ENCODE results near the gene AXIN1. TPM values are rescaled to one million over a fixed set of nuclear protein-coding genes. Genes with fewer than 3 reads are reported as not detected.

The AXIN1 gene, protein sequence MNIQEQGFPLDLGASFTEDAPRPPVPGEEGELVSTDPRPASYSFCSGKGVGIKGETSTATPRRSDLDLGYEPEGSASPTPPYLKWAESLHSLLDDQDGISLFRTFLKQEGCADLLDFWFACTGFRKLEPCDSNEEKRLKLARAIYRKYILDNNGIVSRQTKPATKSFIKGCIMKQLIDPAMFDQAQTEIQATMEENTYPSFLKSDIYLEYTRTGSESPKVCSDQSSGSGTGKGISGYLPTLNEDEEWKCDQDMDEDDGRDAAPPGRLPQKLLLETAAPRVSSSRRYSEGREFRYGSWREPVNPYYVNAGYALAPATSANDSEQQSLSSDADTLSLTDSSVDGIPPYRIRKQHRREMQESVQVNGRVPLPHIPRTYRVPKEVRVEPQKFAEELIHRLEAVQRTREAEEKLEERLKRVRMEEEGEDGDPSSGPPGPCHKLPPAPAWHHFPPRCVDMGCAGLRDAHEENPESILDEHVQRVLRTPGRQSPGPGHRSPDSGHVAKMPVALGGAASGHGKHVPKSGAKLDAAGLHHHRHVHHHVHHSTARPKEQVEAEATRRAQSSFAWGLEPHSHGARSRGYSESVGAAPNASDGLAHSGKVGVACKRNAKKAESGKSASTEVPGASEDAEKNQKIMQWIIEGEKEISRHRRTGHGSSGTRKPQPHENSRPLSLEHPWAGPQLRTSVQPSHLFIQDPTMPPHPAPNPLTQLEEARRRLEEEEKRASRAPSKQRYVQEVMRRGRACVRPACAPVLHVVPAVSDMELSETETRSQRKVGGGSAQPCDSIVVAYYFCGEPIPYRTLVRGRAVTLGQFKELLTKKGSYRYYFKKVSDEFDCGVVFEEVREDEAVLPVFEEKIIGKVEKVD
- 30.6 and 31.8 TPM in 2 replicates for total RNA-seq (ENCODE audit: low replicate concordance)
- long read RNA-seq, partial matches to known transcripts: 1 of 2 reads
- long read RNA-seq, other reads (novel, unspliced or antisense): 1 of 2 reads

DNA sequence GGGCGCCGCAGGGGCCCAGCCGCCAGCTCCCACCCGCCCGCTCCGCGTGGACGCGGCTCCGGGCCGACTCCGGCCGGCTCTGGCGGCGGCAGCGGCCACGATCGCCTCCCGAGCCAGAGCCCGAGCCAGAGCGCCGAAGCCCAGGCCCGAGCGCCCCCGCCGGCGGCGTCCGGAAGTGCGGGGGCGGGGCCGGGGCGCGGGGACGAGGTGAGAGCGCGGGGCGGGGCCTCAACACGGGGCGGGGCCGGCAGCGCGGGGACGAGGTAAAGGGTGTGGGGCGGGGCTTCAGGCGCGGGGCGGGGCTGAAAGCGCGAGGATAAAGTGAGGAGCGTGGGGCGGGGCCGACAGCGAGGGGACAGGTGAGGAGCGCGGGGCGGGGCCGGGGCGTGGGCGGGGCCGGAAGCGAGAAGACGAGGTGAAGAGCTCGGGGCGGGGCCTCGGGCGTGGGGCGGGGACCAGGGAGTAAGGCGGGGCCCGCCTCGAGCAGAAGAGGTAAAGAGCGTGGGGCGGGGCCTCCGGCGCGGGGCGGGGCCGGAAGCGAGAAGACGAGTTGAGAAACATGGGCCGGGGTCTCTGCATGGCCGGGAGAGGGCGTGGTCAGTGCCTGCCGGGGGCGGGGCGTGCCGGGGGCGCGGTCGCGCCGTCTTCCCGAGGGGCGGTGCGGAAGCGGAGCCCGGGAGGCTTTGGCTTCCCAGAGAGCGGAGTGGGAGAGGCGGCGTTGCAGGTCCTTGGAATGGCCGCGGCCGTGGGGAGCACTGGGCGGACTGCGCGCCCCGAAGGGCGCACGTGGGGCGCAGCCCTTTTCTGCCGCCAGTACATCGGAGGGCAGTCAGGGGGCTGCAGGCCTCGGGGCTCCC lies at the start of gene AXIN1:
AXIN1 (minus strand) TSS at position 177 of the 857 bp plus-strand sequence. CDS start 5,698 bp downstream, outside the sequence.
- Mint-ChIP-seq H3K4me1 (ENCODE audit: unreplicated experiment) (peaks cover 6% of the 10 kb centered on the region), H3K4me3 (peak within 1 kb of the TSS; percentile 92), H3K36me3 (peaks cover 6% of the 10 kb centered on the region), H3K9me3 (no peaks in the 10 kb centered on the region), H3K27me3 (no peaks in the 10 kb centered on the region), H3K27ac (peak within 1 kb of the TSS; percentile 80)
- peak; percentile 100 for DNase-seq (ENCODE audit: extremely low spot score, unreplicated experiment)
- TF ChIP-seq, protein P1, sequence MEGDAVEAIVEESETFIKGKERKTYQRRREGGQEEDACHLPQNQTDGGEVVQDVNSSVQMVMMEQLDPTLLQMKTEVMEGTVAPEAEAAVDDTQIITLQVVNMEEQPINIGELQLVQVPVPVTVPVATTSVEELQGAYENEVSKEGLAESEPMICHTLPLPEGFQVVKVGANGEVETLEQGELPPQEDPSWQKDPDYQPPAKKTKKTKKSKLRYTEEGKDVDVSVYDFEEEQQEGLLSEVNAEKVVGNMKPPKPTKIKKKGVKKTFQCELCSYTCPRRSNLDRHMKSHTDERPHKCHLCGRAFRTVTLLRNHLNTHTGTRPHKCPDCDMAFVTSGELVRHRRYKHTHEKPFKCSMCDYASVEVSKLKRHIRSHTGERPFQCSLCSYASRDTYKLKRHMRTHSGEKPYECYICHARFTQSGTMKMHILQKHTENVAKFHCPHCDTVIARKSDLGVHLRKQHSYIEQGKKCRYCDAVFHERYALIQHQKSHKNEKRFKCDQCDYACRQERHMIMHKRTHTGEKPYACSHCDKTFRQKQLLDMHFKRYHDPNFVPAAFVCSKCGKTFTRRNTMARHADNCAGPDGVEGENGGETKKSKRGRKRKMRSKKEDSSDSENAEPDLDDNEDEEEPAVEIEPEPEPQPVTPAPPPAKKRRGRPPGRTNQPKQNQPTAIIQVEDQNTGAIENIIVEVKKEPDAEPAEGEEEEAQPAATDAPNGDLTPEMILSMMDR (conservative IDR thresholded peaks at IDR 0.05): peak; percentile 74

DNA sequence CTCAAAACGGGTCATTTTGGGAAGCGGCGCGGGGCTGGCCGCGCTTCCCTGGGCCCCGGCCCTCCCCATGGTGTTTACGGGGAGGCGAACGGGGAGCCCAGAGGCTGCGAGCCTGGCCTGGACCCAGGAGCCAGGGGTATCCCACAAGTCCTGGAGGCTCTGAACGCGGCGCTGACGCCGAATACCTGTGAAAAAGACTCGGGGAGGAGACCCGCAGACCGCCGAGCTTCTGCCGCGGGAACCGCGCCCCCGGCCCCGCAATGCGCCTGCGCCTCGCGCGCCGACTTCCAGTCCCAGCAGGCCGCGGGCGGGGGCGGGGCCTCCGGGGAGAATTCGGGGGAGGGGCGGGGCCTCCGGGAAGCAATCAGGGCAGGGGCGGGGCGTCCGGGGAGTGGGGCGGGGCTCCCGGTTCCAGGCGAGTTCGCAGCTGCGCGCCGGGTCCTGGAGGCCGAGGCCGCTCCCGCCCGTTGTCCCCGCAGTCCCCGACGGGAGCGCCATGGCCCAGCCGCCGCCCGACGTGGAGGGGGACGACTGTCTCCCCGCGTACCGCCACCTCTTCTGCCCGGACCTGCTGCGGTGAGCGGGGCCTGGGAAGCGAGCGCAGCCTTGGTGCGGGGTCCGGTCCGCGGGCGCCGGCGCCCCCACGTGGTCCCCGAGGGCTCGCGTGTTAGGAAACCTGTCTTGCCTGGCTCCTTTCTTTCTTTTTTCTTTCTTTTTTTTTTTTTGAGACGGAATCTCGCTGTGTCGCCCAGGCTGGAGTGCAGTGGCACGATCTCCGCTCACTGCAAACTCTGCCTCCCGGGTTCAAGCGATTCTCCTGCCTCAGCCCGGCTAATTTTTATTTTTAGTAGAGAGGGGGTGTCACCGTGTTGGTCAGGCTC lies 49.2 kb upstream of the AXIN1 start, which contains the start of gene DECR2:
DECR2 (plus strand) TSS at position 418 of the 881 bp plus-strand sequence; CDS start at position 497, 79 bp downstream.
- H3K27me3 Mint-ChIP-seq: no peaks in the 10 kb centered on the region
- peak within 1 kb of the TSS; percentile 82 for H3K27ac Mint-ChIP-seq
- peak; percentile 98 for DNase-seq (ENCODE audit: extremely low spot score, unreplicated experiment)
- TF ChIP-seq, protein P1 (conservative IDR thresholded peaks at IDR 0.05): peak; percentile 53
- H3K9me3 Mint-ChIP-seq: no peaks in the 10 kb centered on the region
- peaks cover 6% of the 10 kb centered on the region for H3K4me1 Mint-ChIP-seq (ENCODE audit: unreplicated experiment)
- H3K36me3 Mint-ChIP-seq: no peaks in the 10 kb centered on the region
- peak within 1 kb of the TSS; percentile 86 for H3K4me3 Mint-ChIP-seq

DNA sequence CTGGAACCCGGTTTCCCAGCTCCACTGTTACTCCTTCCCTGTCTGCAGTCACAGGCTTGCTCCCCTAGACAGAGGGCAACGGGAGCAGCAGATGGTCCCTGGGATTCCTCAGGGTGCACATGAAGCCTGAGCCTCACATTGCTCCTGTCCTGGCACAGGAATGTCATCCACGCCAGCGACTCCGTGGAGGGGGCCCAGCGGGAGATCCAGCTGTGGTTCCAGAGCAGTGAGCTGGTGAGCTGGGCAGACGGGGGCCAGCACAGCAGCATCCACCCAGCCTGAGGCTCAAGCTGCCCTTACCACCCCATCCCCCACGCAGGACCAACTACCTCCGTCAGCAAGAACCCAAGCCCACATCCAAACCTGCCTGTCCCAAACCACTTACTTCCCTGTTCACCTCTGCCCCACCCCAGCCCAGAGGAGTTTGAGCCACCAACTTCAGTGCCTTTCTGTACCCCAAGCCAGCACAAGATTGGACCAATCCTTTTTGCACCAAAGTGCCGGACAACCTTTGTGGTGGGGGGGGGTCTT lies 47.6 kb upstream of the AXIN1 start:
- no peaks in the 10 kb centered on the region for H3K27me3 Mint-ChIP-seq
- no peak for DNase-seq (ENCODE audit: extremely low spot score, unreplicated experiment)
- H3K36me3 Mint-ChIP-seq: no peaks in the 10 kb centered on the region
- peak overlapping the region; percentile 85 for H3K4me3 Mint-ChIP-seq
- H3K4me1 Mint-ChIP-seq (ENCODE audit: unreplicated experiment): peaks cover 12% of the 10 kb centered on the region
- no peaks in the 10 kb centered on the region for H3K9me3 Mint-ChIP-seq
- H3K27ac Mint-ChIP-seq: peak overlapping the region; percentile 79
- TF ChIP-seq, protein P1 (conservative IDR thresholded peaks at IDR 0.05): no peak

DNA sequence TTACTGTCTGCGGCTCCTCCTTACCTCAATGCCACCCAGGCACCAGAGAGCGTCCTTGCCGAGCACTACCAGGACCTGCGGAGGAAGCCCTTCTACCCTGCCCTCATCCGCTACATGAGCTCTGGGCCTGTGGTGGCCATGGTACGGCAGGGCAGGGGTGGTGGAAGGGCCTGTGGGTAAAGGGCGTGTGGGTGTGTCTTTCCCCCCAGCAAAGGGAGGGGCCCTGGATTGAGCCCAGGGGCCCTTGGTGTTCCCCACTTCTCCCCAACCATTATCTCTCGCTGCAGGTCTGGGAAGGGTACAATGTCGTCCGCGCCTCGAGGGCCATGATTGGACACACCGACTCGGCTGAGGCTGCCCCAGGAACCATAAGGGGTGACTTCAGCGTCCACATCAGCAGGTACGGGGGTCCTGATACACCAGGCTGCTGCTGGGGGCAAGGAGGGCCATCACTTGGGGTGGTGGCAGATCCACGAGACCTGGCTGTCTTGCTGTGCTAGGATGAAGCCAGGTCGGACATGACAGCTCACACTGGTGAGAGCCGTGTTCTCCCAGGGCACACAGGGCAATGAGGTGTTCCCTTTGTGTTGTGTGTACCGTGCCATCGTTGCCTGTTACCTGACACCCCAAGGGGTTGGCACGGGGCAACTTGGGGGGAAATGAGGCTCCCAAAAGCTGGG lies 47.0 kb upstream of the AXIN1 start:
- no peaks in the 10 kb centered on the region for H3K36me3 Mint-ChIP-seq
- H3K9me3 Mint-ChIP-seq: no peaks in the 10 kb centered on the region
- H3K4me3 Mint-ChIP-seq: peak overlapping the region; percentile 63
- H3K27me3 Mint-ChIP-seq: no peaks in the 10 kb centered on the region
- peaks cover 12% of the 10 kb centered on the region for H3K4me1 Mint-ChIP-seq (ENCODE audit: unreplicated experiment)
- DNase-seq (ENCODE audit: extremely low spot score, unreplicated experiment): no peak
- TF ChIP-seq, protein P1 (conservative IDR thresholded peaks at IDR 0.05): no peak
- H3K27ac Mint-ChIP-seq: no peak overlapping the region

Measured in type B pancreatic cell (in vitro differentiated cells).